Body of pancreas (tissue), 4 donors: ENCODE results near the gene POLR2I.

Experiments used
- POLR2A ChIP-seq, 3 donors: fragments of 450-650 bp; IDR thresholded peaks; one replicate each; pipeline ENCODE4 v1.6.1; 2016; ENCODE audit warnings: antibody characterized with exemption in 3 of 3, mild to moderate bottlenecking in 2 of 3
- TF ChIP-seq, protein P1 (sequence below), 7 experiments: fragments of 450-650 bp in 4 of 7; fragments of 200-600 bp in 3 of 7; sonication (generic) in 3 of 7; IDR thresholded peaks; one replicate each; pipeline ENCODE4 v1.5.1; 2016 to 2019; ENCODE audit warnings: antibody characterized with exemption in 7 of 7

DNA sequence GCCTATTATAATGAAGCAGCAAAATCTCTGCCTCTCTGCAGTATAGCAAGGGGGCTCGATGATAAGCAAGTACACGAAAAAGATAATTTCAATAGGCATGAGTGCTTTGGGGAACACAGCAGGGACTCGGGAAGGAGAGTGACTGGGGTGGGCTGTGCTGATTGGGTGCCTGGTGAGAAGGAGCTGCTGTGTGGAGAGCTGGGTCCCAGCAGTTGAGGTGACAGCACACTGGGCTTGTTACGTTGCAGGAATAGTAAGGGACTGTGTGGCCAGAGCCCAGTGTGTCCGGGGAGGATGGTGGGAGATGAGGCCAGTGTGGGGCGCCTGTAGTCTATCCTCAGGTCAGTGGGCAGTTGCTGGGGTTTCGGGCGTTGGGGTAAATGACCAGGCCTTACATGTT is 42.6 kb downstream of the POLR2I start:
- no peak for TF ChIP-seq POLR2A (IDR thresholded peaks at IDR 0.05)
- TF ChIP-seq, protein P1, sequence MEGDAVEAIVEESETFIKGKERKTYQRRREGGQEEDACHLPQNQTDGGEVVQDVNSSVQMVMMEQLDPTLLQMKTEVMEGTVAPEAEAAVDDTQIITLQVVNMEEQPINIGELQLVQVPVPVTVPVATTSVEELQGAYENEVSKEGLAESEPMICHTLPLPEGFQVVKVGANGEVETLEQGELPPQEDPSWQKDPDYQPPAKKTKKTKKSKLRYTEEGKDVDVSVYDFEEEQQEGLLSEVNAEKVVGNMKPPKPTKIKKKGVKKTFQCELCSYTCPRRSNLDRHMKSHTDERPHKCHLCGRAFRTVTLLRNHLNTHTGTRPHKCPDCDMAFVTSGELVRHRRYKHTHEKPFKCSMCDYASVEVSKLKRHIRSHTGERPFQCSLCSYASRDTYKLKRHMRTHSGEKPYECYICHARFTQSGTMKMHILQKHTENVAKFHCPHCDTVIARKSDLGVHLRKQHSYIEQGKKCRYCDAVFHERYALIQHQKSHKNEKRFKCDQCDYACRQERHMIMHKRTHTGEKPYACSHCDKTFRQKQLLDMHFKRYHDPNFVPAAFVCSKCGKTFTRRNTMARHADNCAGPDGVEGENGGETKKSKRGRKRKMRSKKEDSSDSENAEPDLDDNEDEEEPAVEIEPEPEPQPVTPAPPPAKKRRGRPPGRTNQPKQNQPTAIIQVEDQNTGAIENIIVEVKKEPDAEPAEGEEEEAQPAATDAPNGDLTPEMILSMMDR (IDR thresholded peaks at IDR 0.05): no peak
